Stomach (tissue), 4 donors: Measurements from ENCODE around the gene RAET1G.

ENCODE experiments used
- CTCF ChIP-seq, 7 experiments: fragments of 450-650 bp in 4 of 7; fragments of 200-600 bp in 3 of 7; sonication (generic) in 3 of 7; IDR thresholded peaks; one replicate each; pipeline ENCODE4 v1.5.1; 2016 to 2019; ENCODE audit warnings: antibody characterized with exemption in 7 of 7, control low read depth in 2 of 7, mild to moderate bottlenecking in 1 of 7
- POLR2A ChIP-seq, 4 donors: fragments of 450-650 bp; IDR thresholded peaks; one replicate each; pipeline ENCODE4 v1.6.1; 2016; ENCODE audit warnings: antibody characterized with exemption in 4 of 4, control low read depth in 2 of 4, mild to moderate bottlenecking in 1 of 4, moderate library complexity in 1 of 4

GRCh38 chr6:149924206-149924932 is 1.4 kb upstream of the RAET1G start:
- TF ChIP-seq CTCF (IDR thresholded peaks at IDR 0.05), result no peak
- no peak for TF ChIP-seq POLR2A (IDR thresholded peaks at IDR 0.05)
